H1 (cell line): Measurements from ENCODE around the gene CRYAB. TPM values are rescaled to one million over a fixed set of nuclear protein-coding genes. Genes with fewer than 3 reads are reported as not detected.

Experiments
- SRF ChIP-seq: IDR thresholded peaks from 2 replicates; pipeline ENCODE4 v1.6.1; 2011; ENCODE audit warnings: mild to moderate bottlenecking, low read depth, low read length, moderate library complexity
- polyA plus RNA-seq, 7 experiments: library from polyadenylated mRNA; depleted of rRNA in 3 of 7; stranded (reverse) in 5 of 7; unstranded in 2 of 7; fragments of >200 nt in 5 of 7; fragments of 200-250 nt in 2 of 7; gene quantifications; 1 replicate in 5 of 7; 2 replicates in 1 of 7; 4 replicates in 1 of 7; pipeline versions ENCODE4 v1.2.1 to v1.2.3, GENCODE V29; 2011 to 2013; ENCODE audit warnings: missing spikeins in 2 of 7, mixed read lengths in 2 of 7
- total RNA-seq: library from RNA; stranded (reverse); fragmentation: NEBNext Ultra II Directional; extraction: Animal tissue kit (Norgen Biotek cat#: 25700); gene quantifications from 2 replicates; pipeline ENCODE4 v1.2.1, GENCODE V29; 2021

CRYAB gene
- total and polyA plus RNA-seq, 2 of the 8 experiments (the other 6 are each of a cell fraction or from before 2014, with no cell fraction given): 1.9 to 2.0 TPM

- no peak for TF ChIP-seq SRF
Measured at GRCh38 chr11:111937844-111938243, 26.3 kb upstream of the CRYAB start (continued).
